ENCODE results near the gene GP1BB. TPM values are rescaled to one million over a fixed set of nuclear protein-coding genes. Genes with fewer than 3 reads are reported as not detected.

Gene GP1BB
- polyA plus RNA-seq, 1 of the 3 experiments (the other 2 are of a cell fraction), result 1.5 TPM

DNA sequence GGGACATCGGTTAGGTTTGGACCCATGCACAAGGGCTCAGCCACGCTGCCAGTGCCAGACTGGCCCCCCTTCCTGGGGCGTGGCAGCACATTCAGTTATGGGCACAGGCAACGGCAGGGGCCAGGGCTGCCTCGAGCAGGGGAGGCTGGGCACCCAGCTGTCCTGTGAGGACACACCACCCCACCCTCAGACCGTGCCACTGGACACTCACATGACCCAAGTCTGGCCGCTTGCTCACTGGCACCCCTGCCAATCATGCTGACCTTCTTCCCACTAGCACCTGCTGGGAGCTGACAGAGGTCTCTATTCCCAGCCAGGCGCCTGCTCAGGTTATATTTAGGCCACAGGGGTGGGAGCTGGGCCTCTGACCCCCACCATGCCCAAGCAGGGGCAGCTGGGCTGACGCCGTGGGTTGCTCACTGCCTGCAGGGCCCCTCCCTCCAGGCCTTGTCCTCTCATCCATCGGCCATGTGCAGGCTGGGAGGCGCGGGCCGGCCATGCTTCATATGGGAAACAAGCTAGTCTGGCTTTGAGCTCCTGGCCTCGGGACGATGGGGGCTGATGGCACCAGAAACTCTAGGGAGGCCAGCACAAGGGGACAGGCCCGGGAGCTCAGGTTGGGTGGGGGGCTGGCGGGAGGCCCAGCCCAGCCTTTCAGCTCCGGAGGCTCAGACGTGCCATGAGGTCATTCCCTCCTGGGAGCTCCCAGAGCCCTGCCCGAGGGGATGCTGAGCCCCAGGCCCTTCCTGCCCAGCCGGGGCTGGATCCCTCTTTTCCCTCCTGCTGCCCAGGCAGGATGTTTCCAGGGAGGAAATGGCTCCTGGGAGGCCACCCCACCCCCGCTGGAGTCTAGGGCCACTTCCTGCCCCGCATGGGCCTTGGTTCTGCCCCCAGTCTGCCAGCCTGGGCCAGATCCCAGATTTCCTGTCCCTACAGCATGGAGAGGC lies 22.1 kb downstream of the GP1BB start:
- Histone ChIP-seq H3K36me3 (replicated peaks in 1 of 2; ENCODE audit: control insufficient read depth in 1 of 2, insufficient read depth in 2 of 2, low read length in 1 of 2) (no peaks in the 10 kb centered on the region), H3K27me3 (ENCODE audit: insufficient read depth) (no peaks in the 10 kb centered on the region), H3K9me3 (no peaks in the 10 kb centered on the region), H3K9ac (no peak overlapping the region), H3F3A (replicated peaks; ENCODE audit: insufficient read depth) (no peaks in the 10 kb centered on the region), H3K4me3 (ENCODE audit: low read depth in 2 of 2, low read length in 1 of 2) (no peak overlapping the region), H4K20me1 (ENCODE audit: insufficient read depth) (no peaks in the 10 kb centered on the region), H3K27ac (ENCODE audit: low read depth in 2 of 2, low read length in 1 of 2) (no peak overlapping the region), H3K79me2 (ENCODE audit: insufficient read depth) (no peaks in the 10 kb centered on the region), H3K4me1 (ENCODE audit: control insufficient read depth in 1 of 2, insufficient read depth in 2 of 2, low read depth in 1 of 2, low read length in 1 of 2) (peaks cover 0 to 15% of the 10 kb centered on the region in 2 experiments; a peak in 1 of 4 replicates), H3K4me2 (no peak overlapping the region), H2AFZ (ENCODE audit: low read depth) (peak overlapping the region; percentile 29; the same call in 1 of the 2 replicates), H3K9me2 (no peaks in the 10 kb centered on the region)
- TF ChIP-seq RAD21 (IDR thresholded peaks at IDR 0.05; ENCODE audit: low read length), result no peak
- TF ChIP-seq FOXJ3 (CRISPR knock-in tag; IDR thresholded peaks at IDR 0.05), result no peak
- TF ChIP-seq RCOR1 (IDR thresholded peaks at IDR 0.05; ENCODE audit: low read length), result no peak
- TF ChIP-seq, protein P1, sequence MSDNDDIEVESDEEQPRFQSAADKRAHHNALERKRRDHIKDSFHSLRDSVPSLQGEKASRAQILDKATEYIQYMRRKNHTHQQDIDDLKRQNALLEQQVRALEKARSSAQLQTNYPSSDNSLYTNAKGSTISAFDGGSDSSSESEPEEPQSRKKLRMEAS (IDR thresholded peaks at IDR 0.05; ENCODE audit: low read depth), result no peak
- TF ChIP-seq FOXM1 (IDR thresholded peaks at IDR 0.05; ENCODE audit: low read depth), result no peak
- TF ChIP-seq GATA2 (CRISPR knock-in tag; IDR thresholded peaks at IDR 0.05), result no peak
- TF ChIP-seq, protein P2, sequence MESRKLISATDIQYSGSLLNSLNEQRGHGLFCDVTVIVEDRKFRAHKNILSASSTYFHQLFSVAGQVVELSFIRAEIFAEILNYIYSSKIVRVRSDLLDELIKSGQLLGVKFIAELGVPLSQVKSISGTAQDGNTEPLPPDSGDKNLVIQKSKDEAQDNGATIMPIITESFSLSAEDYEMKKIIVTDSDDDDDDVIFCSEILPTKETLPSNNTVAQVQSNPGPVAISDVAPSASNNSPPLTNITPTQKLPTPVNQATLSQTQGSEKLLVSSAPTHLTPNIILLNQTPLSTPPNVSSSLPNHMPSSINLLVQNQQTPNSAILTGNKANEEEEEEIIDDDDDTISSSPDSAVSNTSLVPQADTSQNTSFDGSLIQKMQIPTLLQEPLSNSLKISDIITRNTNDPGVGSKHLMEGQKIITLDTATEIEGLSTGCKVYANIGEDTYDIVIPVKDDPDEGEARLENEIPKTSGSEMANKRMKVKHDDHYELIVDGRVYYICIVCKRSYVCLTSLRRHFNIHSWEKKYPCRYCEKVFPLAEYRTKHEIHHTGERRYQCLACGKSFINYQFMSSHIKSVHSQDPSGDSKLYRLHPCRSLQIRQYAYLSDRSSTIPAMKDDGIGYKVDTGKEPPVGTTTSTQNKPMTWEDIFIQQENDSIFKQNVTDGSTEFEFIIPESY (IDR thresholded peaks at IDR 0.05; ENCODE audit: borderline replicate concordance, low read depth), result no peak
- DNase-seq, result no peak
- ChIA-PET CTCF (interaction anchor here (0.9 to 4.7 kb wide), 11 partner anchors 11 to 182 kb away, joined by 3 to 54 read pairs (median 3); no protein-coding TSS in a partner anchor), POLR2A (interaction anchor here (0.6 kb wide), 1 partner anchor 39 kb away, joined by 3 read pairs; no protein-coding TSS in a partner anchor)
- 89% methylated on average over 9 of the region's 24 CpGs for WGBS (ENCODE audit: low lambda C conversion rate)

DNA sequence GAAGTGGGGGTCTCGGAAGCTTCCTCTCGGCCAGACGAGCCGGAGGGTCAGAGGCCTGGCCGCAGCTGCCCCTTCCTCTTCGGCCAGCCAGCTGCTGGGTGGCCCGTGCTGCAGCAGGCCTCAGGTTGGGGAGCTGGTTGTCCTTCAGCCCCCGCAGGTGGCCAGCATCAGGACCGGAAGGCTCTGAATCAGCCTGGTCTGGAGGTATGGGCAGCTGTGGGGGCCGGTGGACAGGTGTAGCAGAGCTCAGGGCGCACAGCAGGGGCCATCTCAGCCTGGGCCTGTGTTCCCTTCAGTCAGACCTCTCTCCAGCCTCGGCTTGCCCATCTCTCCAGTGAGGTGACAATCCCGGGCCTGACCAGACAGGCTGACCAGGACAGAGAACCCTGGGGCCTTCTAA lies 23.4 kb downstream of the GP1BB start:
- Histone ChIP-seq H4K20me1 (ENCODE audit: insufficient read depth) (no peaks in the 10 kb centered on the region), H2AFZ (ENCODE audit: low read depth) (no peak overlapping the region), H3K9ac (no peak overlapping the region), H3K4me1 (ENCODE audit: control insufficient read depth in 1 of 2, insufficient read depth in 2 of 2, low read depth in 1 of 2, low read length in 1 of 2) (peaks cover 0 to 15% of the 10 kb centered on the region in 2 experiments; a peak in 1 of 4 replicates), H3F3A (replicated peaks; ENCODE audit: insufficient read depth) (no peaks in the 10 kb centered on the region), H3K27ac (ENCODE audit: low read depth in 2 of 2, low read length in 1 of 2) (no peak overlapping the region), H3K27me3 (ENCODE audit: insufficient read depth) (no peaks in the 10 kb centered on the region), H3K9me3 (no peaks in the 10 kb centered on the region), H3K4me2 (no peak overlapping the region), H3K79me2 (ENCODE audit: insufficient read depth) (no peaks in the 10 kb centered on the region), H3K36me3 (replicated peaks in 1 of 2; ENCODE audit: control insufficient read depth in 1 of 2, insufficient read depth in 2 of 2, low read length in 1 of 2) (no peaks in the 10 kb centered on the region), H3K9me2 (no peaks in the 10 kb centered on the region), H3K4me3 (ENCODE audit: low read depth in 2 of 2, low read length in 1 of 2) (no peak overlapping the region)
- CTCF ChIA-PET, result interaction anchor here (1.8 to 4.7 kb wide), 3 partner anchors 15 to 164 kb away, joined by 5 to 54 read pairs (median 17); no protein-coding TSS in a partner anchor
- POLR2A ChIA-PET, result no interaction called here
- DNase-seq, result no peak
- no CpG with 5 or more reads among the region's 13 CpGs for WGBS (ENCODE audit: low lambda C conversion rate)
- TF ChIP-seq SIN3A (IDR thresholded peaks at IDR 0.05; ENCODE audit: borderline replicate concordance, low read depth, low read length), result no peak
- TF ChIP-seq GATA2 (CRISPR knock-in tag; IDR thresholded peaks at IDR 0.05), result no peak
- TF ChIP-seq, protein P3, sequence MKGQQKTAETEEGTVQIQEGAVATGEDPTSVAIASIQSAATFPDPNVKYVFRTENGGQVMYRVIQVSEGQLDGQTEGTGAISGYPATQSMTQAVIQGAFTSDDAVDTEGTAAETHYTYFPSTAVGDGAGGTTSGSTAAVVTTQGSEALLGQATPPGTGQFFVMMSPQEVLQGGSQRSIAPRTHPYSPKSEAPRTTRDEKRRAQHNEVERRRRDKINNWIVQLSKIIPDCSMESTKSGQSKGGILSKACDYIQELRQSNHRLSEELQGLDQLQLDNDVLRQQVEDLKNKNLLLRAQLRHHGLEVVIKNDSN (IDR thresholded peaks at IDR 0.05; ENCODE audit: borderline replicate concordance, low read depth), result no peak
- no peak for TF ChIP-seq CHD2 (IDR thresholded peaks at IDR 0.05; ENCODE audit: low read length, partially characterized antibody)
- no peak for TF ChIP-seq TAF1 (IDR thresholded peaks at IDR 0.05; ENCODE audit: borderline replicate concordance, low read depth, low read length)
- TF ChIP-seq EZH2phosphoT487 (IDR thresholded peaks at IDR 0.05; ENCODE audit: borderline replicate concordance, low read depth), result no peak
- TF ChIP-seq, protein P2 (IDR thresholded peaks at IDR 0.05; ENCODE audit: borderline replicate concordance, low read depth), result no peak
- no peak for TF ChIP-seq EP300 (IDR thresholded peaks at IDR 0.05; ENCODE audit: borderline replicate concordance in 1 of 2, low read depth in 1 of 2, low read length in 1 of 2)
- no peak for TF ChIP-seq RCOR1 (IDR thresholded peaks at IDR 0.05; ENCODE audit: low read length)
- no peak for TF ChIP-seq SMC3 (IDR thresholded peaks at IDR 0.05; ENCODE audit: low read depth, low read length)
- no peak for TF ChIP-seq YY1 (IDR thresholded peaks at IDR 0.05; ENCODE audit: low read depth)
- TF ChIP-seq ELF1 (IDR thresholded peaks at IDR 0.05), result no peak
- TF ChIP-seq MXI1 (IDR thresholded peaks at IDR 0.05; ENCODE audit: low read depth, low read length), result no peak
- TF ChIP-seq FOXM1 (IDR thresholded peaks at IDR 0.05; ENCODE audit: low read depth), result no peak
- TF ChIP-seq TEAD4 (IDR thresholded peaks at IDR 0.05; ENCODE audit: borderline replicate concordance, insufficient read depth), result no peak
- TF ChIP-seq FOSL2 (IDR thresholded peaks at IDR 0.05; ENCODE audit: borderline replicate concordance, low read depth), result no peak

Measured in SK-N-SH (cell line).